Mesendoderm (in vitro differentiated cells): ENCODE data around the gene DCAF5.

Experiments used
- DNase-seq: peaks from one replicate; pipeline ENCODE4 v3.0.0; 2013
- H2AK5ac ChIP-seq: 2 replicates; pipeline ENCODE4 v1.6.1; 2013; ENCODE audit warnings: low read length, inconsistent platforms
- H2BK120ac ChIP-seq: 2 replicates; pipeline ENCODE4 v1.6.1; 2013; ENCODE audit warnings: low read depth, mild to moderate bottlenecking, low read length, moderate library complexity, mixed read lengths
- H2BK15ac ChIP-seq: replicated peaks from 2 replicates; pipeline ENCODE4 v1.6.1; 2013; ENCODE audit warnings: low read depth, mild to moderate bottlenecking, moderate library complexity
- H2BK5ac ChIP-seq: 2 replicates; pipeline ENCODE4 v1.6.1; 2013; ENCODE audit warnings: low read length, inconsistent platforms
- H3K18ac ChIP-seq: 2 replicates; pipeline ENCODE4 v1.6.1; 2013; ENCODE audit warnings: mild to moderate bottlenecking, low read length, mixed read lengths
- H3K23ac ChIP-seq: one replicate; pipeline ENCODE4 v1.6.1; 2013; ENCODE audit warnings: low read length
- H3K27ac ChIP-seq: 2 replicates; pipeline ENCODE4 v1.5.1; 2013; ENCODE audit warnings: low read depth, mild to moderate bottlenecking, inconsistent platforms, low read length, moderate library complexity
- H3K27me3 ChIP-seq: 2 replicates; pipeline ENCODE4 v1.6.1; 2013; ENCODE audit warnings: low read length, control low read depth, mild to moderate bottlenecking, inconsistent platforms; ENCODE audit not compliant: insufficient read depth, poor library complexity
- H3K36me3 ChIP-seq: 2 replicates; pipeline ENCODE4 v1.6.1; 2013; ENCODE audit warnings: low read length, inconsistent platforms; ENCODE audit not compliant: control insufficient read depth, insufficient read depth
- H3K4ac ChIP-seq: one replicate; pipeline ENCODE4 v1.6.1; 2013; ENCODE audit warnings: low read depth, mild to moderate bottlenecking, low read length, moderate library complexity
- H3K4me1 ChIP-seq: 2 replicates; pipeline ENCODE4 v1.6.1; 2013; ENCODE audit warnings: low read depth, low read length, inconsistent platforms; ENCODE audit not compliant: control insufficient read depth
- H3K4me2 ChIP-seq: 2 replicates; pipeline ENCODE4 v1.6.1; 2013; ENCODE audit warnings: low read length
- H3K4me3 ChIP-seq: 2 replicates; pipeline ENCODE4 v1.5.1; 2013; ENCODE audit warnings: mild to moderate bottlenecking, low read length
- H3K56ac ChIP-seq: one replicate; pipeline ENCODE4 v1.6.1; 2013; ENCODE audit warnings: low read length
- H3K79me1 ChIP-seq: 2 replicates; pipeline ENCODE4 v1.6.1; 2013; ENCODE audit warnings: low read length, inconsistent platforms
- H3K79me2 ChIP-seq: 2 replicates; pipeline ENCODE4 v1.6.1; 2013; ENCODE audit warnings: mild to moderate bottlenecking, low read length; ENCODE audit not compliant: control insufficient read depth, insufficient read depth
- H3K9ac ChIP-seq: 2 replicates; pipeline ENCODE4 v1.6.1; 2013; ENCODE audit warnings: low read length, inconsistent platforms
- H4K5ac ChIP-seq: one replicate; pipeline ENCODE4 v1.6.1; 2013; ENCODE audit warnings: low read length
- H4K8ac ChIP-seq: one replicate; pipeline ENCODE4 v1.6.1; 2013; ENCODE audit warnings: low read depth, mild to moderate bottlenecking, control low read depth, low read length, moderate library complexity
- WGBS: extraction: QIAGEN DNeasy Blood & Tissue Kit; methylation state at CpG from one replicate; pipeline ENCODE4 v1.1.7; 2013; ENCODE audit warnings: low lambda C conversion rate, missing lambda C conversion rate; ENCODE audit not compliant: insufficient coverage; ENCODE audit errors: extremely low coverage; 5-methylcytosine and 5-hydroxymethylcytosine counted together

The DCAF5 gene

DNA sequence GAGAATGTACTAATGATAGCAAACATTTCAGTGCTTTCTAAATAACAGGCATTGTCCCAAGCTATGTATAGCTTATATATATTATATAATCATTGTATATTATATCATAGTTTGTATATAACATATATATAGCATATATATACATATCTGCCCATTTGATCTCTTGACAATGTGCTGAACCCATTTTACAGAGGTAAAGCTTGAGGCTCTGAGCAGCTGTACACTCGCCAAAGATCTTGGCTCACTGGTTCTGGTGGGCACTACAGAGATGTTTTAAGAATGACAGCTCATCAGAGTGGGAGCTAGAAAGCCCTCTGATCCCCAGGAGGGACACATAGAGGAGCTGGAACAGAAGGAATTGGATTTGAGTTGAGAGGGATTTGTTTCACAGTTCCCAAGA lies 105.7 kb downstream of the DCAF5 start:
- Histone ChIP-seq H3K23ac (no peak overlapping the region), H3K79me1 (no peaks in the 10 kb centered on the region), H3K79me2 (no peaks in the 10 kb centered on the region), H3K27me3 (no peaks in the 10 kb centered on the region), H3K56ac (no peak overlapping the region), H3K4me2 (no peak overlapping the region), H3K4ac (no peak overlapping the region), H4K8ac (no peak overlapping the region), H2BK15ac (no peak overlapping the region), H2BK5ac (no peak overlapping the region), H2BK120ac (no peak overlapping the region), H3K27ac (no peak overlapping the region), H4K5ac (no peak overlapping the region), H2AK5ac (no peak overlapping the region), H3K9ac (no peak overlapping the region), H3K4me1 (peaks cover 27% of the 10 kb centered on the region), H3K18ac (no peak overlapping the region), H3K36me3 (no peaks in the 10 kb centered on the region), H3K4me3 (no peak overlapping the region)
- WGBS, result no CpG with 5 or more reads among the region's 1 CpG
- DNase-seq, result no peak

DNA sequence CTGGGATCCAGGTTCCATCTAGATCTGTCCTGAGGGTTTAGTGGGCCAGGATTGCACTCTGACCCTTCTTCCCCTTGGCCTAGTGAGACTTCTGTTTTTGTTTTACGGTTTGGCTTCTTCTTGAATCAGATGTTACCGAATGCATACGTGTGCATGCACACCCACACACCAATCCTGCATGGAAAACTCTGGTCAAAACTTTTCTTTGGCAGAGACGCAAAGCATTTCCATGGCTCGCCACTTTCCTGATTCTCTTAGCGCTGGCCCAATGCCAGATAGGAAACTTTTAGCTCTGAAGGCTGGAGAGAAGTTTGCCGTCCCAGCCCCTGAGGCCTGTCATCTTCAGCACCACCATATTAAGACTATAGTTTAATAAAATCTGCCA lies 106.5 kb downstream of the DCAF5 start:
- Histone ChIP-seq H2BK5ac (no peak overlapping the region), H2BK15ac (no peak overlapping the region), H3K4ac (no peak overlapping the region), H2AK5ac (no peak overlapping the region), H3K79me1 (no peaks in the 10 kb centered on the region), H4K8ac (no peak overlapping the region), H2BK120ac (no peak overlapping the region), H3K79me2 (no peaks in the 10 kb centered on the region), H3K56ac (no peak overlapping the region), H3K4me2 (no peak overlapping the region), H4K5ac (no peak overlapping the region), H3K18ac (no peak overlapping the region), H3K27me3 (no peaks in the 10 kb centered on the region), H3K27ac (no peak overlapping the region), H3K36me3 (no peaks in the 10 kb centered on the region), H3K4me1 (peaks cover 24% of the 10 kb centered on the region), H3K4me3 (no peak overlapping the region), H3K9ac (no peak overlapping the region), H3K23ac (no peak overlapping the region)
- no peak for DNase-seq
- WGBS, result no CpG with 5 or more reads among the region's 7 CpGs

DNA sequence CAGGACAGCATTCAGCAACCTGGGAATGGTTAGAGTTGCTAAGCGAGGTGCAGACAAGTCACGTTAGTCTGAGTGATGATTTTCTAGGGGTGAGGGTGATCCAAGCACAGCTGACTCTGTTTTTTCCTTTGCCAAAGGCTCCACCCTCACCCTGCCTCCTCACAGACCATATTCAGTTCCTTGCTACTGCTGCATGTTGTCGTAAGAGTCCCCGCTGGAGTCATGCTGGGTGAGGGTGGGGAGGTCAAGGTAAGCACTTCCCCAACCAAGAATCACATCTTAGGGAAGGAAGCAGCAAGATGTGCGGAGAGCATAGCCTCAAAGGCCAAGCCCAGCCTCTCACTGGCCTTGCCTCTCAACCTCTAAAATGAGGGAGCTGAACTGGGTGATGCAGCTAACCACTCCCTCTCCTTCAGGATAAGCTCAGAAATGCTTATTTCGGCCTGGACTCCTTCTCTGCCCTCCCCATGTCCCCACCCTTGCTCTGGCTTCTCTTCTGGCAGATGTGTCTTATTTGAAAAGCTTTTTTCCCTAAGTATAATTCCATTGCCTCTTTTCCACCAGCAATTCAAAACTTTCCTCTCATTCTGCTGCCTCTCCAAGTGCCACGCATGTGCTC lies 107.0 kb downstream of the DCAF5 start:
- no peak overlapping the region for H4K8ac ChIP-seq
- H2AK5ac ChIP-seq, result no peak overlapping the region
- no peak overlapping the region for H3K18ac ChIP-seq
- H3K79me1 ChIP-seq, result no peaks in the 10 kb centered on the region
- H2BK5ac ChIP-seq, result no peak overlapping the region
- peak overlapping the region; percentile 9 for H3K56ac ChIP-seq
- DNase-seq, result no peak
- H3K79me2 ChIP-seq, result no peaks in the 10 kb centered on the region
- no peaks in the 10 kb centered on the region for H3K36me3 ChIP-seq
- no peak overlapping the region for H2BK120ac ChIP-seq
- H3K4me3 ChIP-seq, result no peak overlapping the region
- WGBS, result no CpG with 5 or more reads among the region's 7 CpGs
- H3K23ac ChIP-seq, result no peak overlapping the region
- no peak overlapping the region for H4K5ac ChIP-seq
- H3K4me2 ChIP-seq, result no peak overlapping the region
- H3K27me3 ChIP-seq, result no peaks in the 10 kb centered on the region
- H3K27ac ChIP-seq, result no peak overlapping the region
- H2BK15ac ChIP-seq, result no peak overlapping the region
- H3K4me1 ChIP-seq, result peaks cover 21% of the 10 kb centered on the region
- H3K4ac ChIP-seq, result no peak overlapping the region
- H3K9ac ChIP-seq, result no peak overlapping the region

DNA sequence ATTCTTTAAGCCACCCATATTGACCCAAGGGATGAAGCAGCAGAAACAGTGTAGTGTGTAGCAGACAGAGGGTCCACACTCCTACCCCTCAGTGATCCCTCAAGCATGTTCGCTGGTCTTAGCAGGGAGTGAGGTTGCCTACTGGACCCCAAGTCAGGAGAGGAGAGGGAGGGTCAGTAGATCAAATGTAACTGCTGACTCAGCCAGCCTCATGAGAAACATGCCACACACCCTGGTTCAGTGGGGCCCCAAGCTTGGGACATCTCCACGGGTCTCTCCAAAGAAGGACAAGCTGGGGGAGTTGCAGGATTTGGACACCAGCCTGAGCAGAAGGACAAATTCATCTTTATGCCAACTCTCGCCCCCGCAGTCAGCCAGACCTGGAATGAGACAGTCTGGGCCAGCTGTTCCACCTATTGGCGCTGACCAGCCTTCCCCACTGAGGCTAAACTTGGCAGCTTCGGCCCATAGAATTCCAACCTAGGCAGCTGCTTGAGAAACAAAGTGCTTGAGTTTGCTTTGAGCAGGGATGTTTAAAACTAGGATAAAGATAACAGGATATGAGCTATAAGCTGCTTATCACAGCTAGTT lies 107.9 kb downstream of the DCAF5 start:
- no peak overlapping the region for H2BK5ac ChIP-seq
- no peaks in the 10 kb centered on the region for H3K27me3 ChIP-seq
- no peak overlapping the region for H3K56ac ChIP-seq
- H3K23ac ChIP-seq, result no peak overlapping the region
- H2BK15ac ChIP-seq, result no peak overlapping the region
- H3K4me1 ChIP-seq, result peaks cover 14% of the 10 kb centered on the region
- H3K9ac ChIP-seq, result no peak overlapping the region
- no peak overlapping the region for H4K8ac ChIP-seq
- H3K27ac ChIP-seq, result no peak overlapping the region
- no peak overlapping the region for H3K4me2 ChIP-seq
- WGBS, result no CpG with 5 or more reads among the region's 6 CpGs
- no peak overlapping the region for H2AK5ac ChIP-seq
- H3K18ac ChIP-seq, result no peak overlapping the region
- no peaks in the 10 kb centered on the region for H3K79me2 ChIP-seq
- H4K5ac ChIP-seq, result no peak overlapping the region
- H3K79me1 ChIP-seq, result no peaks in the 10 kb centered on the region
- no peak overlapping the region for H2BK120ac ChIP-seq
- no peak for DNase-seq
- H3K36me3 ChIP-seq, result no peaks in the 10 kb centered on the region
- no peak overlapping the region for H3K4me3 ChIP-seq
- no peak overlapping the region for H3K4ac ChIP-seq

DNA sequence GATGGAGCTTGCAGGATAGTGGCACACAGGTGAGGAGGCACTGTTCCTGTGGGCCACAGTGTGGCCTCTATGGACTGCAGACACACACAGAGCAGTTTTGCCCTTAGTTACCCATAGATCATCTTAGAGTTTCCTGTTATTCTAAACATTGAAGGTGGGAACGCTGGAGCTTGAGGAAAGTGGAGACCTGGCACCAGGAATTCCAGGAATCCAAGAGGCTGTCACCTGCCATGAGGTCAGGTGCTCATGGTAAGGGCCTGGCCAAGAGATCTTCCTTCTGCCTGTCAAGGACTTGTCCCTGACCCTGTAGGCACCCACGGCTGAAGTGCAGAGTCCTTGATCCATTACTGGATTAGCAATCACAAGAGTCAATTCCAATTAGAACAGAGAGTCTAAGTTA lies 108.6 kb downstream of the DCAF5 start:
- H3K79me1 ChIP-seq, result no peaks in the 10 kb centered on the region
- no peak overlapping the region for H2BK15ac ChIP-seq
- DNase-seq, result no peak
- no peaks in the 10 kb centered on the region for H3K27me3 ChIP-seq
- no peaks in the 10 kb centered on the region for H3K36me3 ChIP-seq
- H3K18ac ChIP-seq, result no peak overlapping the region
- H3K4me1 ChIP-seq, result peaks cover 12% of the 10 kb centered on the region
- no peak overlapping the region for H4K5ac ChIP-seq
- H2AK5ac ChIP-seq, result no peak overlapping the region
- no peak overlapping the region for H3K9ac ChIP-seq
- no peak overlapping the region for H3K4ac ChIP-seq
- H4K8ac ChIP-seq, result no peak overlapping the region
- no CpG with 5 or more reads among the region's 2 CpGs for WGBS
- no peak overlapping the region for H3K27ac ChIP-seq
- H2BK120ac ChIP-seq, result no peak overlapping the region
- no peaks in the 10 kb centered on the region for H3K79me2 ChIP-seq
- H3K4me2 ChIP-seq, result no peak overlapping the region
- H3K4me3 ChIP-seq, result no peak overlapping the region
- no peak overlapping the region for H2BK5ac ChIP-seq
- peak overlapping the region; percentile 35 for H3K56ac ChIP-seq
- H3K23ac ChIP-seq, result no peak overlapping the region
